Endothelial cell of umbilical vein (primary cell): ENCODE measurements around the gene RHOBTB1. TPM values are rescaled to one million over a fixed set of nuclear protein-coding genes. Genes with fewer than 3 reads are reported as not detected.

Experiments
- BruUV-seq: library from RNA; stranded (reverse); fragments of 400-500 nt; replicated peaks from 2 replicates; lab custom pipeline; 2021; lab: Mats Ljungman, UMichigan
- CTCF ChIA-PET: fragments of 300-600, 350-600 bp; sonication (Branson Sonifier 250); formaldehyde crosslinking; loops from one replicate; lab custom pipeline; 2021; ENCODE audit warnings: antibody characterized with exemption, inconsistent platforms; lab: Charles Lee
- POLR2A ChIA-PET: fragments of 300-600, 350-600 bp; sonication (Branson Sonifier 250); formaldehyde crosslinking; loops from one replicate; lab custom pipeline; 2021; ENCODE audit warnings: antibody characterized with exemption, inconsistent platforms; lab: Charles Lee
- DNase-seq: peaks from one replicate; pipeline ENCODE4 v3.0.0-alpha.2; 2011; ENCODE audit warnings: low read depth, low spot score
- FAIRE-seq: peaks from 2 replicates; lab custom pipeline; 2011; peaks lifted over from hg19 to GRCh38; lab: Jason Lieb, UNC
- H2AFZ ChIP-seq: 2 replicates; pipeline ENCODE4 v1.6.0; 2012; ENCODE audit warnings: low read depth, low read length, control low read depth, inconsistent platforms
- H3K27ac ChIP-seq: 2 replicates; pipeline ENCODE4 v1.5.1; 2011; ENCODE audit warnings: low read depth, mild to moderate bottlenecking, control low read depth, low read length, moderate library complexity; ENCODE audit not compliant: insufficient read depth
- H3K27me3 ChIP-seq, 2 experiments: 2 replicates each; pipeline versions ENCODE4 v1.6.0 to v1.6.1; 2011; ENCODE audit warnings: low read length in 2 of 2, mixed read lengths in 1 of 2; ENCODE audit not compliant: control insufficient read depth in 2 of 2, insufficient read depth in 2 of 2
- H3K36me3 ChIP-seq, 2 experiments: 2 replicates in 1 of 2; 3 replicates in 1 of 2; pipeline ENCODE4 v1.5.1; 2011; ENCODE audit warnings: low read length in 2 of 2, mild to moderate bottlenecking in 1 of 2, moderate library complexity in 1 of 2; ENCODE audit not compliant: control insufficient read depth in 2 of 2, insufficient read depth in 2 of 2; ENCODE audit errors: extremely low read depth in 1 of 2
- H3K4me1 ChIP-seq: 3 replicates; pipeline ENCODE4 v1.5.1; 2011; ENCODE audit warnings: mild to moderate bottlenecking, low read length; ENCODE audit not compliant: control insufficient read depth, insufficient read depth; ENCODE audit errors: extremely low read depth
- H3K4me2 ChIP-seq: 2 replicates; pipeline ENCODE4 v1.6.1; 2011; ENCODE audit warnings: low read length, control low read depth, mixed read lengths; ENCODE audit not compliant: insufficient read depth
- H3K4me3 ChIP-seq, 3 experiments: fragments of 200-600 bp in 1 of 3; sonication (generic), shearing (Covaris generic) in 1 of 3; replicated peaks in 1 of 3; 2 replicates each; pipeline ENCODE4 v1.5.1; 2011 to 2016; ENCODE audit warnings: control low read depth in 3 of 3, low read length in 3 of 3, mild to moderate bottlenecking in 2 of 3, inconsistent platforms in 1 of 3, low read depth in 1 of 3, moderate library complexity in 1 of 3; ENCODE audit not compliant: insufficient read depth in 1 of 3
- H3K79me2 ChIP-seq: 2 replicates; pipeline ENCODE4 v1.6.0; 2012; ENCODE audit warnings: low read length, inconsistent platforms; ENCODE audit not compliant: control insufficient read depth, insufficient read depth
- H3K9ac ChIP-seq: replicated peaks from 2 replicates; pipeline ENCODE3; 2011; ENCODE audit warnings: low read length, control low read depth; ENCODE audit not compliant: insufficient read depth; ENCODE audit errors: extremely low read depth
- H3K9me1 ChIP-seq: replicated peaks from 3 replicates; pipeline ENCODE4 v1.6.0; 2011; ENCODE audit warnings: mild to moderate bottlenecking, low read length; ENCODE audit not compliant: control insufficient read depth, insufficient read depth; ENCODE audit errors: extremely low read depth
- H3K9me3 ChIP-seq: replicated peaks from 2 replicates; pipeline ENCODE4 v1.5.1; 2012; ENCODE audit warnings: low read length, inconsistent platforms; ENCODE audit not compliant: control insufficient read depth, insufficient read depth
- H4K20me1 ChIP-seq: replicated peaks from 2 replicates; pipeline ENCODE3; 2011; ENCODE audit warnings: mild to moderate bottlenecking, low read length; ENCODE audit not compliant: control insufficient read depth, insufficient read depth; ENCODE audit errors: extremely low read depth
- CTCF ChIP-seq, 2 donors: IDR thresholded peaks; 1 replicate in 1 of 2; 2 replicates in 1 of 2; pipeline ENCODE4 v1.5.1; 2011; ENCODE audit warnings: low read length in 2 of 2, mild to moderate bottlenecking in 2 of 2, moderate library complexity in 2 of 2, control low read depth in 1 of 2, inconsistent platforms in 1 of 2, low read depth in 1 of 2; ENCODE audit not compliant: insufficient read depth in 1 of 2; ENCODE audit errors: extremely low read depth in 1 of 2
- EZH2 ChIP-seq: IDR thresholded peaks from 2 replicates; pipeline ENCODE4 v1.6.1; 2012; ENCODE audit warnings: borderline replicate concordance, low read depth, mild to moderate bottlenecking, moderate library complexity, low read length, inconsistent platforms; ENCODE audit not compliant: severe bottlenecking
- FOS ChIP-seq: IDR thresholded peaks from 2 replicates; pipeline ENCODE4 v1.6.1; 2011; ENCODE audit warnings: mild to moderate bottlenecking, low read length, moderate library complexity, borderline replicate concordance; ENCODE audit not compliant: insufficient read depth
- GATA2 ChIP-seq: IDR thresholded peaks from 2 replicates; pipeline ENCODE4 v1.7.0; 2011; ENCODE audit warnings: low read depth, mild to moderate bottlenecking, moderate library complexity, mixed read lengths, low read length; ENCODE audit not compliant: insufficient read length, insufficient read depth
- JUN ChIP-seq: IDR thresholded peaks from 2 replicates; pipeline ENCODE4 v1.6.1; 2011; ENCODE audit warnings: borderline replicate concordance, low read depth; ENCODE audit not compliant: insufficient read length, insufficient read depth
- MAX ChIP-seq: IDR thresholded peaks from 2 replicates; pipeline ENCODE4 v1.6.1; 2011; ENCODE audit not compliant: insufficient read depth, insufficient read length
- MYC ChIP-seq: IDR thresholded peaks from one replicate; pipeline ENCODE4 v1.6.1; 2011; ENCODE audit warnings: mild to moderate bottlenecking, low read depth, low read length
- POLR2A ChIP-seq: IDR thresholded peaks from 2 replicates; pipeline ENCODE4 v1.6.1; 2012; ENCODE audit warnings: low read depth, mild to moderate bottlenecking, control low read depth, low read length
- POLR2AphosphoS5 ChIP-seq: IDR thresholded peaks from 2 replicates; pipeline ENCODE4 v1.6.1; 2012; ENCODE audit warnings: low read depth, mild to moderate bottlenecking, control low read depth, low read length, moderate library complexity; ENCODE audit not compliant: insufficient read depth
- dilution Hi-C: fragments of 300-500 bp; cut with MboI; formaldehyde crosslinking; loops from one replicate; pipeline ENCODE4 v1.15.0; 2019; ENCODE audit warnings: low sequenced_read_pairs; ENCODE audit not compliant: extremely low pct_ligation_motif_present
- intact Hi-C: fragments of 100-400 bp; cut with micrococcal nuclease; formaldehyde crosslinking; loops from one replicate; pipeline ENCODE4 v1.10.0; 2022
- polyA plus RNA-seq, 4 experiments: library from polyadenylated mRNA; depleted of rRNA in 3 of 4; stranded (reverse) in 3 of 4; unstranded in 1 of 4; fragments of >200 nt; gene quantifications; 2 replicates each; pipeline versions ENCODE4 v1.2.1 to v1.2.3, GENCODE V29; 2011 to 2012; ENCODE audit warnings: missing spikeins in 1 of 4
- total RNA-seq: library from RNA; stranded (reverse); gene quantifications from 2 replicates; pipeline ENCODE4 v1.2.3, GENCODE V29; 2021

Gene RHOBTB1
- total and polyA plus RNA-seq, 2 donors (not counting 3 experiments of a cell fraction or from before 2014, with no cell fraction given): 21.2 to 31.0 TPM

GRCh38 chr10:60871215-60871614, 72.8 kb downstream of the RHOBTB1 start:
- H3K4me3 ChIP-seq: no peak overlapping the region
- dilution Hi-C loops: no loop called here
- BruUV-seq: TSS peak; percentile 23
- CTCF ChIA-PET: no interaction called here
- POLR2A ChIA-PET: no interaction called here
- H3K4me2 ChIP-seq: no peak overlapping the region
- DNase-seq: no peak
- TF ChIP-seq CTCF (IDR thresholded peaks at IDR 0.05; ENCODE audit: extremely low read depth in 1 of 2, insufficient read depth in 1 of 2, low read depth in 1 of 2, low read length in 2 of 2) (no peak), EZH2 (no peak), JUN (no peak), POLR2AphosphoS5 (no peak), FOS (no peak), MAX (no peak), GATA2 (no peak), MYC (no peak), POLR2A (no peak)
- H3K36me3 ChIP-seq: peaks cover 2 to 11% of the 10 kb centered on the region in 2 experiments
- no peaks in the 10 kb centered on the region for H3K79me2 ChIP-seq
- no peak overlapping the region for H2AFZ ChIP-seq
- H3K27ac ChIP-seq: no peak overlapping the region
- H3K9ac ChIP-seq: no peak overlapping the region
- peak; percentile 18 for FAIRE-seq
- intact Hi-C loops: no loop called here
- no peaks in the 10 kb centered on the region for H4K20me1 ChIP-seq
- H3K4me1 ChIP-seq: no peaks in the 10 kb centered on the region
- H3K9me3 ChIP-seq: no peaks in the 10 kb centered on the region
- no peaks in the 10 kb centered on the region for H3K27me3 ChIP-seq
- H3K9me1 ChIP-seq: no peaks in the 10 kb centered on the region
